ENCODE data around the gene RFPL1. TPM values are rescaled to one million over a fixed set of nuclear protein-coding genes. Genes with fewer than 3 reads are reported as not detected.

Gene RFPL1
- total and polyA plus RNA-seq, 2 of the 13 experiments (the other 11 are each of a cell fraction or from before 2014, with no cell fraction given): not detected

DNA sequence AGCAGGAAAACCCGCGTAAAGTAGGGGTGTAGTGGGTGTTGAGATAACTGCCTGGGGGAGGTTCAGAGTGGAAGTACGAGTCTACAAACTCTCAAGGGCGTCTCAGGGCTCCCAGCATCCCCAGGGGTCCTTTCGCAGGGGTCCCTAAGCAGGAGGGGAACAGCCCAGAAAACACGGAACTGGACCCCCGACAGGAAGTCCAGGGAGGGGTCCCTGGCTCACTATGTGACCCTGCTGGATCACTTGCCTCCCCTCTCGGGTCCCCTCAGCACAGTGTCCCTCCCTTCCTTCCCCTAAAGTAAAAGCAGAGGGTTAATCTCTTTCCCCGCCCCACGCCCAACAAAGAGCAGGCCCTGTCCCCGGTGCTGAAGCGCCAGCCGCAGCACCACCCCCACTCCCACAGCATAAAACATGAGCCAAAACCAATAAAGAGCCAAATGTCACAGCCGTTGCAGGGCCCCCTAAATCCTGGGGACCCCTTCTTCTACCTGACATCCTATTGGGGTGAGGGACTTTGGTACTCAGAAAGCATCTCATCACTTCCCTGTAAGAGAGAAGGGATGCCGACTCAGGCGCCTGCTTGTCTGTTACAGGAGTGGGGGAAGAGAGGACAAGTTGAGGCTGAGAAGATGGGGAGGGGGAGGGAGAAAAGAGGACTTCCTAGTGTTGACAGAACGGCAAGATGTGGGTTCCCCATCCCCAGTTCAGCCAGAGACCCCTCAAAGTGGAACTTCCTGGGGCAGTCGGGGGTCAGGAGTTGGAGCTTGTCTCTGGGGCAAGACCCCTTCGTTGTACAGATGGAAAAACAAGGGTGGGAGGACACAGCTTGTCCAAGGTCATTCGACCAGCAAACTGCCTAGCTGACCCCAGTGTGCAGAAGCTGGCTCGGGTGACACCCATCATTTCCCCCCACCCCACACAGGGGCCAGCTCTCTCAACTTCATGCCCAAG lies 40.2 kb downstream of the RFPL1 start (continued):
- TF ChIP-seq, protein P1, sequence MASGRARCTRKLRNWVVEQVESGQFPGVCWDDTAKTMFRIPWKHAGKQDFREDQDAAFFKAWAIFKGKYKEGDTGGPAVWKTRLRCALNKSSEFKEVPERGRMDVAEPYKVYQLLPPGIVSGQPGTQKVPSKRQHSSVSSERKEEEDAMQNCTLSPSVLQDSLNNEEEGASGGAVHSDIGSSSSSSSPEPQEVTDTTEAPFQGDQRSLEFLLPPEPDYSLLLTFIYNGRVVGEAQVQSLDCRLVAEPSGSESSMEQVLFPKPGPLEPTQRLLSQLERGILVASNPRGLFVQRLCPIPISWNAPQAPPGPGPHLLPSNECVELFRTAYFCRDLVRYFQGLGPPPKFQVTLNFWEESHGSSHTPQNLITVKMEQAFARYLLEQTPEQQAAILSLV (CRISPR knock-in tag; IDR thresholded peaks at IDR 0.05; ENCODE audit: borderline replicate concordance): no peak
- TF ChIP-seq, protein P2, sequence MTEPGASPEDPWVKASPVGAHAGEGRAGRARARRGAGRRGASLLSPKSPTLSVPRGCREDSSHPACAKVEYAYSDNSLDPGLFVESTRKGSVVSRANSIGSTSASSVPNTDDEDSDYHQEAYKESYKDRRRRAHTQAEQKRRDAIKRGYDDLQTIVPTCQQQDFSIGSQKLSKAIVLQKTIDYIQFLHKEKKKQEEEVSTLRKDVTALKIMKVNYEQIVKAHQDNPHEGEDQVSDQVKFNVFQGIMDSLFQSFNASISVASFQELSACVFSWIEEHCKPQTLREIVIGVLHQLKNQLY (CRISPR knock-in tag; IDR thresholded peaks at IDR 0.05): no peak
- peak; percentile 58 for TF ChIP-seq ZNF652 (CRISPR knock-in tag; IDR thresholded peaks at IDR 0.05; ENCODE audit: borderline replicate concordance, low read depth)
- no peak for TF ChIP-seq REL (CRISPR knock-in tag; conservative IDR thresholded peaks at IDR 0.05)
- no peak for TF ChIP-seq ZNF224 (CRISPR knock-in tag; IDR thresholded peaks at IDR 0.05)
- peak; percentile 19; the same call in 1 of the 2 replicates for TF ChIP-seq SAP130 (CRISPR knock-in tag; IDR thresholded peaks at IDR 0.05; ENCODE audit: low read depth)
- TF ChIP-seq ZNF614 (CRISPR knock-in tag; IDR thresholded peaks at IDR 0.05; ENCODE audit: borderline replicate concordance): no peak
- TF ChIP-seq, protein P3, sequence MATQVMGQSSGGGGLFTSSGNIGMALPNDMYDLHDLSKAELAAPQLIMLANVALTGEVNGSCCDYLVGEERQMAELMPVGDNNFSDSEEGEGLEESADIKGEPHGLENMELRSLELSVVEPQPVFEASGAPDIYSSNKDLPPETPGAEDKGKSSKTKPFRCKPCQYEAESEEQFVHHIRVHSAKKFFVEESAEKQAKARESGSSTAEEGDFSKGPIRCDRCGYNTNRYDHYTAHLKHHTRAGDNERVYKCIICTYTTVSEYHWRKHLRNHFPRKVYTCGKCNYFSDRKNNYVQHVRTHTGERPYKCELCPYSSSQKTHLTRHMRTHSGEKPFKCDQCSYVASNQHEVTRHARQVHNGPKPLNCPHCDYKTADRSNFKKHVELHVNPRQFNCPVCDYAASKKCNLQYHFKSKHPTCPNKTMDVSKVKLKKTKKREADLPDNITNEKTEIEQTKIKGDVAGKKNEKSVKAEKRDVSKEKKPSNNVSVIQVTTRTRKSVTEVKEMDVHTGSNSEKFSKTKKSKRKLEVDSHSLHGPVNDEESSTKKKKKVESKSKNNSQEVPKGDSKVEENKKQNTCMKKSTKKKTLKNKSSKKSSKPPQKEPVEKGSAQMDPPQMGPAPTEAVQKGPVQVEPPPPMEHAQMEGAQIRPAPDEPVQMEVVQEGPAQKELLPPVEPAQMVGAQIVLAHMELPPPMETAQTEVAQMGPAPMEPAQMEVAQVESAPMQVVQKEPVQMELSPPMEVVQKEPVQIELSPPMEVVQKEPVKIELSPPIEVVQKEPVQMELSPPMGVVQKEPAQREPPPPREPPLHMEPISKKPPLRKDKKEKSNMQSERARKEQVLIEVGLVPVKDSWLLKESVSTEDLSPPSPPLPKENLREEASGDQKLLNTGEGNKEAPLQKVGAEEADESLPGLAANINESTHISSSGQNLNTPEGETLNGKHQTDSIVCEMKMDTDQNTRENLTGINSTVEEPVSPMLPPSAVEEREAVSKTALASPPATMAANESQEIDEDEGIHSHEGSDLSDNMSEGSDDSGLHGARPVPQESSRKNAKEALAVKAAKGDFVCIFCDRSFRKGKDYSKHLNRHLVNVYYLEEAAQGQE (IDR thresholded peaks at IDR 0.05; ENCODE audit: borderline replicate concordance in 1 of 2, low read depth in 1 of 2, low read length in 2 of 2): peak; percentile 66 to 94
- TF ChIP-seq SUZ12 (IDR thresholded peaks at IDR 0.05; ENCODE audit: low read depth, low read length): no peak
- TF ChIP-seq, protein P4, sequence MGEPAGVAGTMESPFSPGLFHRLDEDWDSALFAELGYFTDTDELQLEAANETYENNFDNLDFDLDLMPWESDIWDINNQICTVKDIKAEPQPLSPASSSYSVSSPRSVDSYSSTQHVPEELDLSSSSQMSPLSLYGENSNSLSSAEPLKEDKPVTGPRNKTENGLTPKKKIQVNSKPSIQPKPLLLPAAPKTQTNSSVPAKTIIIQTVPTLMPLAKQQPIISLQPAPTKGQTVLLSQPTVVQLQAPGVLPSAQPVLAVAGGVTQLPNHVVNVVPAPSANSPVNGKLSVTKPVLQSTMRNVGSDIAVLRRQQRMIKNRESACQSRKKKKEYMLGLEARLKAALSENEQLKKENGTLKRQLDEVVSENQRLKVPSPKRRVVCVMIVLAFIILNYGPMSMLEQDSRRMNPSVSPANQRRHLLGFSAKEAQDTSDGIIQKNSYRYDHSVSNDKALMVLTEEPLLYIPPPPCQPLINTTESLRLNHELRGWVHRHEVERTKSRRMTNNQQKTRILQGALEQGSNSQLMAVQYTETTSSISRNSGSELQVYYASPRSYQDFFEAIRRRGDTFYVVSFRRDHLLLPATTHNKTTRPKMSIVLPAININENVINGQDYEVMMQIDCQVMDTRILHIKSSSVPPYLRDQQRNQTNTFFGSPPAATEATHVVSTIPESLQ (CRISPR knock-in tag; conservative IDR thresholded peaks at IDR 0.05): no peak
- TF ChIP-seq, protein P5, sequence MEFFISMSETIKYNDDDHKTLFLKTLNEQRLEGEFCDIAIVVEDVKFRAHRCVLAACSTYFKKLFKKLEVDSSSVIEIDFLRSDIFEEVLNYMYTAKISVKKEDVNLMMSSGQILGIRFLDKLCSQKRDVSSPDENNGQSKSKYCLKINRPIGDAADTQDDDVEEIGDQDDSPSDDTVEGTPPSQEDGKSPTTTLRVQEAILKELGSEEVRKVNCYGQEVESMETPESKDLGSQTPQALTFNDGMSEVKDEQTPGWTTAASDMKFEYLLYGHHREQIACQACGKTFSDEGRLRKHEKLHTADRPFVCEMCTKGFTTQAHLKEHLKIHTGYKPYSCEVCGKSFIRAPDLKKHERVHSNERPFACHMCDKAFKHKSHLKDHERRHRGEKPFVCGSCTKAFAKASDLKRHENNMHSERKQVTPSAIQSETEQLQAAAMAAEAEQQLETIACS (CRISPR knock-in tag; IDR thresholded peaks at IDR 0.05): no peak
- no peak for TF ChIP-seq ATAD3A (CRISPR knock-in tag; IDR thresholded peaks at IDR 0.05)
- no peak for TF ChIP-seq IRX3 (CRISPR knock-in tag; IDR thresholded peaks at IDR 0.05; ENCODE audit: borderline replicate concordance, low read depth)
- TF ChIP-seq JUNB (CRISPR knock-in tag; IDR thresholded peaks at IDR 0.05; ENCODE audit: borderline replicate concordance): no peak
- TF ChIP-seq, protein P6, sequence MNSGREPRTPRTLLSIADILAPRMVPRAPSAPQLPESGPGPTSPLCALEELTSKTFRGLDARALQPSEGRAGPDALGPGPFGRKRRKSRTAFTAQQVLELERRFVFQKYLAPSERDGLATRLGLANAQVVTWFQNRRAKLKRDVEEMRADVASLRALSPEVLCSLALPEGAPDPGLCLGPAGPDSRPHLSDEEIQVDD (CRISPR knock-in tag; IDR thresholded peaks at IDR 0.05; ENCODE audit: borderline replicate concordance): no peak
- no peak for TF ChIP-seq REXO4 (CRISPR knock-in tag; IDR thresholded peaks at IDR 0.05; ENCODE audit: borderline replicate concordance)
- no peak for TF ChIP-seq ZNF557 (CRISPR knock-in tag; IDR thresholded peaks at IDR 0.05)
- no peak for TF ChIP-seq SOX6 (IDR thresholded peaks at IDR 0.05)
- no peak for TF ChIP-seq SOX6 (CRISPR knock-in tag; IDR thresholded peaks at IDR 0.05)
- no peak for TF ChIP-seq ZNF260 (CRISPR knock-in tag; IDR thresholded peaks at IDR 0.05; ENCODE audit: borderline replicate concordance, low read depth)
